ENCODE measurements around the gene USP6NL. TPM values are rescaled to one million over a fixed set of nuclear protein-coding genes. Genes with fewer than 3 reads are reported as not detected.

The USP6NL gene
- polyA plus RNA-seq, 1 donor (not counting 4 experiments of a cell fraction or from before 2014, with no cell fraction given), result 8.7 TPM

- Histone ChIP-seq H3K4me3 (ENCODE audit: control insufficient read depth in 2 of 3, extremely low read depth in 1 of 3, insufficient read depth in 2 of 3, low read depth in 1 of 3, low read length in 3 of 3) (no peak overlapping the region), H3K36me3 (ENCODE audit: control insufficient read depth in 2 of 2, extremely low read depth in 1 of 2, insufficient read depth in 2 of 2, low read length in 2 of 2) (no peaks in the 10 kb centered on the region), H3K9ac (ENCODE audit: control insufficient read depth, extremely low read depth, insufficient read depth, low read length) (no peak overlapping the region), H2AFZ (ENCODE audit: control insufficient read depth, low read length) (no peak overlapping the region), H3K27ac (ENCODE audit: control insufficient read depth, insufficient read depth, low read length) (no peak overlapping the region), H3K4me1 (ENCODE audit: control insufficient read depth, extremely low read depth, insufficient read depth, low read length) (no peaks in the 10 kb centered on the region), H3K9me3 (ENCODE audit: control insufficient read depth, low read depth, low read length) (no peaks in the 10 kb centered on the region), H3K79me2 (ENCODE audit: control insufficient read depth, insufficient read depth, low read length) (no peaks in the 10 kb centered on the region), H3K27me3 (ENCODE audit: control insufficient read depth, extremely low read depth, insufficient read depth, low read length) (peaks cover 28% of the 10 kb centered on the region), H3K4me2 (ENCODE audit: control insufficient read depth, extremely low read depth, insufficient read depth, low read depth, low read length) (no peak overlapping the region), H4K20me1 (ENCODE audit: control insufficient read depth, extremely low read depth, insufficient read depth, low read length) (no peaks in the 10 kb centered on the region), H3K9me1 (ENCODE audit: control insufficient read depth, extremely low read depth, insufficient read depth, low read length) (no peaks in the 10 kb centered on the region)
- FAIRE-seq (no peak), DNase-seq (ENCODE audit: low read depth, low spot score) (no peak)
- dilution Hi-C loops (cut with MboI; ENCODE audit: extremely low pct_ligation_motif_present, low sequenced_read_pairs), result no loop called here
- TF ChIP-seq EZH2 (IDR thresholded peaks at IDR 0.05; ENCODE audit: low read length) (no peak), CTCF (optimal IDR thresholded peaks at IDR 0.05 in 1 of 3, IDR thresholded peaks at IDR 0.05 in 1 of 3, conservative IDR thresholded peaks at IDR 0.05 in 1 of 3; ENCODE audit: extremely low read depth in 1 of 3, insufficient read depth in 2 of 3, low read length in 3 of 3) (no peak)
These were observed 162.8 kb downstream of the USP6NL start for GRCh38 chr10:11448545-11449244.

GRCh38 chr10:11448190-11448544 is 163.3 kb downstream of the USP6NL start:
- FAIRE-seq (no peak), DNase-seq (ENCODE audit: low read depth, low spot score) (no peak)
- H3K4me1 ChIP-seq (ENCODE audit: control insufficient read depth, extremely low read depth, insufficient read depth, low read length), result no peaks in the 10 kb centered on the region
- H3K9me1 ChIP-seq (ENCODE audit: control insufficient read depth, extremely low read depth, insufficient read depth, low read length), result no peaks in the 10 kb centered on the region
- no peaks in the 10 kb centered on the region for H3K79me2 ChIP-seq (ENCODE audit: control insufficient read depth, insufficient read depth, low read length)
- no peak overlapping the region for H3K9ac ChIP-seq (ENCODE audit: control insufficient read depth, extremely low read depth, insufficient read depth, low read length)
- H3K27me3 ChIP-seq (ENCODE audit: control insufficient read depth, extremely low read depth, insufficient read depth, low read length), result peaks cover 28% of the 10 kb centered on the region
- no peak overlapping the region for H3K4me2 ChIP-seq (ENCODE audit: control insufficient read depth, extremely low read depth, insufficient read depth, low read depth, low read length)
- dilution Hi-C loops (cut with MboI; ENCODE audit: extremely low pct_ligation_motif_present, low sequenced_read_pairs), result no loop called here
- TF ChIP-seq CTCF (optimal IDR thresholded peaks at IDR 0.05 in 1 of 3, IDR thresholded peaks at IDR 0.05 in 1 of 3, conservative IDR thresholded peaks at IDR 0.05 in 1 of 3; ENCODE audit: extremely low read depth in 1 of 3, insufficient read depth in 2 of 3, low read length in 3 of 3), result no peak
- TF ChIP-seq EZH2 (IDR thresholded peaks at IDR 0.05; ENCODE audit: low read length), result no peak
- H3K36me3 ChIP-seq (ENCODE audit: control insufficient read depth in 2 of 2, extremely low read depth in 1 of 2, insufficient read depth in 2 of 2, low read length in 2 of 2), result no peaks in the 10 kb centered on the region
- no peaks in the 10 kb centered on the region for H3K9me3 ChIP-seq (ENCODE audit: control insufficient read depth, low read depth, low read length)
- H4K20me1 ChIP-seq (ENCODE audit: control insufficient read depth, extremely low read depth, insufficient read depth, low read length), result no peaks in the 10 kb centered on the region
- no peak overlapping the region for H3K27ac ChIP-seq (ENCODE audit: control insufficient read depth, insufficient read depth, low read length)
- H3K4me3 ChIP-seq (ENCODE audit: control insufficient read depth in 2 of 3, extremely low read depth in 1 of 3, insufficient read depth in 2 of 3, low read depth in 1 of 3, low read length in 3 of 3), result no peak overlapping the region
- H2AFZ ChIP-seq (ENCODE audit: control insufficient read depth, low read length), result no peak overlapping the region
